ENCODE measurements around the gene NEUROG1. TPM values are rescaled to one million over a fixed set of nuclear protein-coding genes. Genes with fewer than 3 reads are reported as not detected.

Gene NEUROG1
- total and polyA plus RNA-seq, 5 donors from 2014 or later = not detected

GRCh38 chr5:135576075-135576599 is 40.4 kb upstream of the NEUROG1 start:
- DNase-seq (no peak), ATAC-seq (ENCODE audit: low read depth in 2 of 2) (no peak)
- H3K4me1 ChIP-seq (ENCODE audit: control insufficient read depth, insufficient read depth, low read length, poor library complexity, severe bottlenecking) = no peaks in the 10 kb centered on the region
- H3K36me3 ChIP-seq (ENCODE audit: control insufficient read depth, insufficient read depth, low read length) = no peaks in the 10 kb centered on the region
- Mint-ChIP-seq H3K4me3 (no peak overlapping the region), H3K27me3 (peaks cover 19% of the 10 kb centered on the region), H3K4me1 (no peaks in the 10 kb centered on the region), H3K36me3 (no peaks in the 10 kb centered on the region), H3K9me3 (no peaks in the 10 kb centered on the region), H3K27ac (no peak overlapping the region)
- peaks cover 5% of the 10 kb centered on the region for H3K27me3 ChIP-seq (ENCODE audit: control insufficient read depth, insufficient read depth, low read length)
- H3K27ac ChIP-seq (ENCODE audit: insufficient read depth, low read length, poor library complexity, severe bottlenecking) = no peak overlapping the region
- no peaks in the 10 kb centered on the region for H3K9me3 ChIP-seq (ENCODE audit: control insufficient read depth in 2 of 2, low read length in 2 of 2)
- H3K4me3 ChIP-seq (ENCODE audit: low read depth, low read length) = no peak overlapping the region

GRCh38 chr5:135574493-135574892 is 38.7 kb upstream of the NEUROG1 start:
- H3K9me3 Mint-ChIP-seq = no peaks in the 10 kb centered on the region
- Histone ChIP-seq H3K9me3 (ENCODE audit: control insufficient read depth in 2 of 2, low read length in 2 of 2) (no peaks in the 10 kb centered on the region), H3K36me3 (ENCODE audit: control insufficient read depth, insufficient read depth, low read length) (no peaks in the 10 kb centered on the region), H3K4me3 (ENCODE audit: low read depth, low read length) (no peak overlapping the region), H3K27me3 (ENCODE audit: control insufficient read depth, insufficient read depth, low read length) (peaks cover 5% of the 10 kb centered on the region), H3K4me1 (ENCODE audit: control insufficient read depth, insufficient read depth, low read length, poor library complexity, severe bottlenecking) (no peaks in the 10 kb centered on the region), H3K27ac (ENCODE audit: insufficient read depth, low read length, poor library complexity, severe bottlenecking) (no peak overlapping the region)
- H3K4me3 Mint-ChIP-seq = no peak overlapping the region
- no peaks in the 10 kb centered on the region for H3K36me3 Mint-ChIP-seq
- ATAC-seq (ENCODE audit: low read depth in 2 of 2) (no peak), DNase-seq (no peak)
- H3K27me3 Mint-ChIP-seq = peaks cover 8% of the 10 kb centered on the region
- H3K4me1 Mint-ChIP-seq = no peaks in the 10 kb centered on the region
- no peak overlapping the region for H3K27ac Mint-ChIP-seq

DNA sequence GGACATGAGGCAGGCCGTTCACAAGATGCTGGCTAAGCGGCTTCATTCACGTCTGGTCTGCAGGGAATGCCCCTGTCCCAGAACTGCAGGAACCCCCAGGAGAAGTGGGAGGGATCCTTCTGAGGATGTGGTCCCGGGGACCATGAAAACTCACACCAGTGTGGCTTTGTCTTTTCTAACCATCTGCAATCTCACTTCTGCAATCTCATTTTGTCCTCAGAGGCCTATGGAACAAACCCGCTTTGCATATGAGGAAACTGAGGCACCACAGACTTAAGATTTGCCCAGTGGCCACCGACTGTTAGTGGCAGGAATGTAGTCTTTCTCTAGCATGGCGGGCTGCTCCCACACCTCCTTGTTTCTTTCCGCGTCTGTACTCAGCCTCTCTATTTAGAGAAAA is 36.1 kb upstream of the NEUROG1 start:
- no peak for DNase-seq
- no peak for ATAC-seq (ENCODE audit: low read depth in 2 of 2)
- H3K36me3 Mint-ChIP-seq = no peaks in the 10 kb centered on the region

GRCh38 chr5:135571066-135571609 is 35.4 kb upstream of the NEUROG1 start:
- no peaks in the 10 kb centered on the region for H3K36me3 Mint-ChIP-seq
- H3K9me3 ChIP-seq (ENCODE audit: control insufficient read depth in 2 of 2, low read length in 2 of 2) = no peaks in the 10 kb centered on the region
- no peak overlapping the region for H3K27ac ChIP-seq (ENCODE audit: insufficient read depth, low read length, poor library complexity, severe bottlenecking)
- H3K27ac Mint-ChIP-seq = no peak overlapping the region
- H3K4me3 ChIP-seq (ENCODE audit: low read depth, low read length) = no peak overlapping the region
- ATAC-seq (ENCODE audit: low read depth in 2 of 2) (no peak), DNase-seq (no peak)
- H3K36me3 ChIP-seq (ENCODE audit: control insufficient read depth, insufficient read depth, low read length) = no peaks in the 10 kb centered on the region
- peaks cover 8% of the 10 kb centered on the region for H3K27me3 Mint-ChIP-seq
- H3K9me3 Mint-ChIP-seq = peaks cover 0 to 3% (median 0%) of the 10 kb centered on the region in 7 donors
- peaks cover 3% of the 10 kb centered on the region for H3K4me1 ChIP-seq (ENCODE audit: control insufficient read depth, insufficient read depth, low read length, poor library complexity, severe bottlenecking)
- H3K4me3 Mint-ChIP-seq = no peak overlapping the region
- H3K27me3 ChIP-seq (ENCODE audit: control insufficient read depth, insufficient read depth, low read length) = no peaks in the 10 kb centered on the region
- H3K4me1 Mint-ChIP-seq = peaks cover 0 to 2% (median 0%) of the 10 kb centered on the region in 4 donors

More for the DNA sequence above, 36.1 kb upstream of the NEUROG1 start:
- Histone ChIP-seq H3K27ac (ENCODE audit: insufficient read depth, low read length, poor library complexity, severe bottlenecking) (no peak overlapping the region), H3K27me3 (ENCODE audit: control insufficient read depth, insufficient read depth, low read length) (no peaks in the 10 kb centered on the region), H3K9me3 (ENCODE audit: control insufficient read depth in 2 of 2, low read length in 2 of 2) (no peaks in the 10 kb centered on the region), H3K36me3 (ENCODE audit: control insufficient read depth, insufficient read depth, low read length) (no peaks in the 10 kb centered on the region), H3K4me1 (ENCODE audit: control insufficient read depth, insufficient read depth, low read length, poor library complexity, severe bottlenecking) (no peaks in the 10 kb centered on the region), H3K4me3 (ENCODE audit: low read depth, low read length) (no peak overlapping the region)
- Mint-ChIP-seq H3K9me3 (peaks cover 0 to 3% (median 0%) of the 10 kb centered on the region in 7 donors), H3K27me3 (peaks cover 8% of the 10 kb centered on the region), H3K4me3 (no peak overlapping the region), H3K4me1 (no peaks in the 10 kb centered on the region), H3K27ac (no peak overlapping the region)

GRCh38 chr5:135570453-135570764 is 34.6 kb upstream of the NEUROG1 start:
- H3K4me1 Mint-ChIP-seq = peaks cover 0 to 2% (median 0%) of the 10 kb centered on the region in 4 donors
- Histone ChIP-seq H3K36me3 (ENCODE audit: control insufficient read depth, insufficient read depth, low read length) (no peaks in the 10 kb centered on the region), H3K4me3 (ENCODE audit: low read depth, low read length) (no peak overlapping the region), H3K27me3 (ENCODE audit: control insufficient read depth, insufficient read depth, low read length) (no peaks in the 10 kb centered on the region), H3K4me1 (ENCODE audit: control insufficient read depth, insufficient read depth, low read length, poor library complexity, severe bottlenecking) (peaks cover 3% of the 10 kb centered on the region), H3K9me3 (ENCODE audit: control insufficient read depth in 2 of 2, low read length in 2 of 2) (no peaks in the 10 kb centered on the region), H3K27ac (ENCODE audit: insufficient read depth, low read length, poor library complexity, severe bottlenecking) (no peak overlapping the region)
- H3K36me3 Mint-ChIP-seq = no peaks in the 10 kb centered on the region
- no peak overlapping the region for H3K4me3 Mint-ChIP-seq
- H3K27me3 Mint-ChIP-seq = peaks cover 5% of the 10 kb centered on the region
- no peak overlapping the region for H3K27ac Mint-ChIP-seq
- H3K9me3 Mint-ChIP-seq = peaks cover 0 to 3% (median 0%) of the 10 kb centered on the region in 7 donors
- no peak for DNase-seq
- ATAC-seq (ENCODE audit: low read depth in 2 of 2) = no peak

GRCh38 chr5:135569755-135570452 is 34.1 kb upstream of the NEUROG1 start:
- no peak for DNase-seq
- Mint-ChIP-seq H3K36me3 (no peaks in the 10 kb centered on the region), H3K27me3 (peaks cover 4% of the 10 kb centered on the region), H3K9me3 (peaks cover 0 to 3% (median 0%) of the 10 kb centered on the region in 7 donors), H3K4me1 (peaks cover 0 to 2% (median 0%) of the 10 kb centered on the region in 4 donors), H3K27ac (no peak overlapping the region), H3K4me3 (no peak overlapping the region)
- Histone ChIP-seq H3K9me3 (ENCODE audit: control insufficient read depth in 2 of 2, low read length in 2 of 2) (no peaks in the 10 kb centered on the region), H3K27me3 (ENCODE audit: control insufficient read depth, insufficient read depth, low read length) (no peaks in the 10 kb centered on the region), H3K4me1 (ENCODE audit: control insufficient read depth, insufficient read depth, low read length, poor library complexity, severe bottlenecking) (peaks cover 3% of the 10 kb centered on the region), H3K36me3 (ENCODE audit: control insufficient read depth, insufficient read depth, low read length) (no peaks in the 10 kb centered on the region), H3K27ac (ENCODE audit: insufficient read depth, low read length, poor library complexity, severe bottlenecking) (no peak overlapping the region), H3K4me3 (ENCODE audit: low read depth, low read length) (no peak overlapping the region)
- no peak for ATAC-seq (ENCODE audit: low read depth in 2 of 2)

GRCh38 chr5:135568923-135569360 is 33.2 kb upstream of the NEUROG1 start:
- no peak overlapping the region for H3K4me3 ChIP-seq (ENCODE audit: low read depth, low read length)
- Mint-ChIP-seq H3K4me3 (no peak overlapping the region), H3K27ac (no peak overlapping the region), H3K4me1 (peaks cover 0 to 2% (median 0%) of the 10 kb centered on the region in 4 donors), H3K36me3 (no peaks in the 10 kb centered on the region), H3K9me3 (peaks cover 0 to 3% (median 0%) of the 10 kb centered on the region in 7 donors), H3K27me3 (peaks cover 4% of the 10 kb centered on the region)
- no peak for DNase-seq
- no peak overlapping the region for H3K27ac ChIP-seq (ENCODE audit: insufficient read depth, low read length, poor library complexity, severe bottlenecking)
- H3K4me1 ChIP-seq (ENCODE audit: control insufficient read depth, insufficient read depth, low read length, poor library complexity, severe bottlenecking) = peaks cover 3% of the 10 kb centered on the region
- H3K36me3 ChIP-seq (ENCODE audit: control insufficient read depth, insufficient read depth, low read length) = no peaks in the 10 kb centered on the region
- H3K9me3 ChIP-seq (ENCODE audit: control insufficient read depth in 2 of 2, low read length in 2 of 2) = no peaks in the 10 kb centered on the region
- H3K27me3 ChIP-seq (ENCODE audit: control insufficient read depth, insufficient read depth, low read length) = no peaks in the 10 kb centered on the region
- no peak for ATAC-seq (ENCODE audit: low read depth in 2 of 2)

- H3K36me3 Mint-ChIP-seq = no peaks in the 10 kb centered on the region
- Histone ChIP-seq H3K27me3 (ENCODE audit: control insufficient read depth, insufficient read depth, low read length) (no peaks in the 10 kb centered on the region), H3K4me1 (ENCODE audit: control insufficient read depth, insufficient read depth, low read length, poor library complexity, severe bottlenecking) (peaks cover 3% of the 10 kb centered on the region), H3K27ac (ENCODE audit: insufficient read depth, low read length, poor library complexity, severe bottlenecking) (no peak overlapping the region), H3K9me3 (ENCODE audit: control insufficient read depth in 2 of 2, low read length in 2 of 2) (no peaks in the 10 kb centered on the region), H3K36me3 (ENCODE audit: control insufficient read depth, insufficient read depth, low read length) (no peaks in the 10 kb centered on the region), H3K4me3 (ENCODE audit: low read depth, low read length) (no peak overlapping the region)
- no peak overlapping the region for H3K27ac Mint-ChIP-seq
- peaks cover 0 to 2% (median 0%) of the 10 kb centered on the region in 4 donors for H3K4me1 Mint-ChIP-seq
- peaks cover 4% of the 10 kb centered on the region for H3K27me3 Mint-ChIP-seq
- peaks cover 0 to 3% (median 0%) of the 10 kb centered on the region in 7 donors for H3K9me3 Mint-ChIP-seq
- peak in 1 of 2 donors; percentile 21 for ATAC-seq (ENCODE audit: low read depth in 2 of 2)
- DNase-seq = no peak
- no peak overlapping the region for H3K4me3 Mint-ChIP-seq
Measured at GRCh38 chr5:135568246-135568645, 32.5 kb upstream of the NEUROG1 start.

Data from CD4-positive, CD25-positive, alpha-beta regulatory T cell (primary cell).